Stimulated activated CD4-positive, alpha-beta T cell treated with anti-CD3 and anti-CD28 coated beads, Interleukin-2, amount 100 ng/mL, for 24 hours (primary cell): ENCODE data around the gene CAPNS1.
"Not testable (repeated sequence)": the region's sequence is repeated elsewhere in the genome, so short reads cannot be mapped to it uniquely, and the experiment has no call there.

Source experiments
- DNase-seq, 2 donors: peaks; one replicate each; pipeline ENCODE4 v3.0.0-alpha.2; 2020

Gene CAPNS1

GRCh38 chr19:36151144-36152018 is 11.5 kb downstream of the CAPNS1 start:
- DNase-seq: no peak

- DNase-seq: no peak
Measured at GRCh38 chr19:36152019-36152351, 12.1 kb downstream of the CAPNS1 start.

GRCh38 chr19:36152352-36153091 is 12.7 kb downstream of the CAPNS1 start, which contains the start of gene COX7A1:
COX7A1 (minus strand) TSS chr19:36152447; CDS start chr19:36152407, 40 bp downstream.
- no peak for DNase-seq

GRCh38 chr19:36153126-36153525 is 13.3 kb downstream of the CAPNS1 start:
- no peak for DNase-seq

- DNase-seq: no peak
Measured at GRCh38 chr19:36160821-36161596, 21.1 kb downstream of the CAPNS1 start.

- DNase-seq: no peak
Measured at GRCh38 chr19:36163813-36164212, 23.9 kb downstream of the CAPNS1 start.

GRCh38 chr19:36169084-36169760 is 29.4 kb downstream of the CAPNS1 start:
- DNase-seq: no peak

GRCh38 chr19:36172852-36173251 is 33.0 kb downstream of the CAPNS1 start:
- DNase-seq: no peak

GRCh38 chr19:36173846-36174245 is 34.0 kb downstream of the CAPNS1 start:
- DNase-seq: not testable (repeated sequence)

GRCh38 chr19:36179077-36179476 is 39.2 kb downstream of the CAPNS1 start:
- DNase-seq: not testable (repeated sequence)

- DNase-seq: no peak
Measured at GRCh38 chr19:36182612-36183244, 42.9 kb downstream of the CAPNS1 start.

- DNase-seq: no peak
Measured at GRCh38 chr19:36183245-36183628, 43.4 kb downstream of the CAPNS1 start.

GRCh38 chr19:36186722-36187121 is 46.9 kb downstream of the CAPNS1 start:
- not testable (repeated sequence) for DNase-seq

GRCh38 chr19:36196249-36196648 is 56.4 kb downstream of the CAPNS1 start:
- no peak for DNase-seq

GRCh38 chr19:36198119-36198518 is 58.3 kb downstream of the CAPNS1 start:
- no peak for DNase-seq
